Chondrocyte (in vitro differentiated cells): Measurements from ENCODE around the gene FBXL7. TPM values are rescaled to one million over a fixed set of nuclear protein-coding genes. Genes with fewer than 3 reads are reported as not detected.

Experiments used
- DNase-seq: peaks from one replicate; pipeline ENCODE4 v3.0.0; 2021; ENCODE audit warnings: mixed read lengths, low spot score
- H3K27ac Mint-ChIP-seq: one replicate; pipeline ENCODE4 v1.8.0; 2021; ENCODE audit warnings: mild to moderate bottlenecking, moderate library complexity, mixed read lengths; ENCODE audit not compliant: unreplicated experiment
- H3K27me3 Mint-ChIP-seq: 2 replicates; pipeline ENCODE4 v1.8.0; 2021; ENCODE audit warnings: low read depth, mixed read lengths
- H3K36me3 Mint-ChIP-seq: 2 replicates; pipeline ENCODE4 v1.8.0; 2021; ENCODE audit warnings: low read depth, mixed read lengths
- H3K4me1 Mint-ChIP-seq: 2 replicates; pipeline ENCODE4 v1.8.0; 2021; ENCODE audit warnings: low read depth, mild to moderate bottlenecking, mixed read lengths
- H3K4me3 Mint-ChIP-seq: one replicate; pipeline ENCODE4 v1.8.0; 2021; ENCODE audit warnings: mild to moderate bottlenecking, moderate library complexity, mixed read lengths; ENCODE audit not compliant: unreplicated experiment
- H3K9me3 Mint-ChIP-seq: 2 replicates; pipeline ENCODE4 v1.8.0; 2021; ENCODE audit warnings: low read depth, mixed read lengths
- total RNA-seq: library from RNA; stranded (reverse); gene quantifications from 3 replicates; pipeline ENCODE4 v1.2.1, GENCODE V29; 2021
- TF ChIP-seq, protein P1 (sequence below): fragments of 200-600 bp; sonication (generic); IDR thresholded peaks from 2 replicates; pipeline ENCODE4 v1.5.0; 2021; ENCODE audit warnings: antibody characterized with exemption, mild to moderate bottlenecking, moderate library complexity

Gene FBXL7
- total RNA-seq, 1 donor from 2014 or later = 32.6 TPM

DNA sequence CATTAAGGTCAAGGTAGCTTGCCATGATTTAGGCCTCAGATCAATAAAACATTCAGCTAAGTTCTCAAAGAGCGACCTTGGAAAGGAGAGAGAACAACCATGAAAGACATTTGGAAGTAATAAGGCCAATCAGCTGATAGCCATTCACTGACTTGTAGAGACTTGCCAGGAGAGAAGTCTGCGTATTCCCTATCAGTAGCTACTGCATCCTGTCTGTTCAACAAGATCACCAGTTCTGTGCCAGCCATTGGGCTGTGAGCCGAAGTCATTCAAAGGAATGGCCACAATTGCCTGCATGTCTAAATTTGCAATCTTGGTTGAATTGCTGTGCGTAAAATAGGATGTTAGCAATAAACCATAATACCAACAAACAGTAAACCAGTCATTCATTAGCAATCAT lies 219.8 kb downstream of the FBXL7 start:
- TF ChIP-seq, protein P1, sequence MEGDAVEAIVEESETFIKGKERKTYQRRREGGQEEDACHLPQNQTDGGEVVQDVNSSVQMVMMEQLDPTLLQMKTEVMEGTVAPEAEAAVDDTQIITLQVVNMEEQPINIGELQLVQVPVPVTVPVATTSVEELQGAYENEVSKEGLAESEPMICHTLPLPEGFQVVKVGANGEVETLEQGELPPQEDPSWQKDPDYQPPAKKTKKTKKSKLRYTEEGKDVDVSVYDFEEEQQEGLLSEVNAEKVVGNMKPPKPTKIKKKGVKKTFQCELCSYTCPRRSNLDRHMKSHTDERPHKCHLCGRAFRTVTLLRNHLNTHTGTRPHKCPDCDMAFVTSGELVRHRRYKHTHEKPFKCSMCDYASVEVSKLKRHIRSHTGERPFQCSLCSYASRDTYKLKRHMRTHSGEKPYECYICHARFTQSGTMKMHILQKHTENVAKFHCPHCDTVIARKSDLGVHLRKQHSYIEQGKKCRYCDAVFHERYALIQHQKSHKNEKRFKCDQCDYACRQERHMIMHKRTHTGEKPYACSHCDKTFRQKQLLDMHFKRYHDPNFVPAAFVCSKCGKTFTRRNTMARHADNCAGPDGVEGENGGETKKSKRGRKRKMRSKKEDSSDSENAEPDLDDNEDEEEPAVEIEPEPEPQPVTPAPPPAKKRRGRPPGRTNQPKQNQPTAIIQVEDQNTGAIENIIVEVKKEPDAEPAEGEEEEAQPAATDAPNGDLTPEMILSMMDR = no peak
- H3K4me3 Mint-ChIP-seq = no peak overlapping the region
- peaks cover 44% of the 10 kb centered on the region for H3K4me1 Mint-ChIP-seq
- DNase-seq = no peak
- no peaks in the 10 kb centered on the region for H3K36me3 Mint-ChIP-seq
- H3K9me3 Mint-ChIP-seq = peaks cover 2% of the 10 kb centered on the region
- H3K27ac Mint-ChIP-seq = no peak overlapping the region
- H3K27me3 Mint-ChIP-seq = no peaks in the 10 kb centered on the region

DNA sequence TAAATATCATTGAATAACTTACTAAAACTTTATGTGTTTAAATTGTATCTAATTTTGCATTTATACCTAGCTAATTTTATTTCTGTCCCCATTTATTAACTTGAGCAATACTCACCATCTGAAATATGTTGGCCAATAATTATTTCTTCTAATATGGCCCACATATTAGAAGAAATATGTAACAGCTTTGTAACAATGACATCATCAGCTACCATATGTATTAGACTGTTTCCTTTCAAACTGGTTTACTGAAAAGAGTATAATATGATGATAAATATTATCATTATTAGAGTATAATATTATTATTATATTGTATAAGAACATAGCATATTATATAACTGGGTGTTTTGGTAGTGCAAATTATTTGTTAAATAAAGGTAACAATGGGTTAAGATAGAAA lies 220.5 kb downstream of the FBXL7 start:
- no peak overlapping the region for H3K27ac Mint-ChIP-seq
- H3K4me1 Mint-ChIP-seq = peaks cover 44% of the 10 kb centered on the region
- H3K9me3 Mint-ChIP-seq = peaks cover 9% of the 10 kb centered on the region
- no peak for DNase-seq
- TF ChIP-seq, protein P1 = no peak
- no peaks in the 10 kb centered on the region for H3K27me3 Mint-ChIP-seq
- H3K4me3 Mint-ChIP-seq = no peak overlapping the region
- H3K36me3 Mint-ChIP-seq = no peaks in the 10 kb centered on the region

DNA sequence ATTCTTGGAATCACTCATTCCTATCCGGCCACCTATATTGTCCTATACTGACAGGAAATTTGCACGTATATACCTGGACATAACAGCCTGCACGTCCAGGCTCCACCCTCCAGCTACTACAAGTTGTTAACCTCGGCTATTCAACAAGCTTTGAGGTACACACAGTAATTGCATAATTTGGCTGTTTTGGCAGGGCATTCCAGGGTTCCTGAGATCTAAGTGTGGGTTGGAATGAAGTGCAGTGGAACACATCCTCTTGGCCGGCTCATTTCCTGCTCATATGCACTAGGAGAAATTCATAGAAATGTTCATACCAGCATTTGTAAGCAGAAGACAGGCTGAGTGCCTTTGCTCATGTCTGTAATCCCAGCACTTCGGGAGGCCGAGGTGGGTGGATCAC lies 222.3 kb downstream of the FBXL7 start:
- Mint-ChIP-seq H3K4me1 (peaks cover 32% of the 10 kb centered on the region), H3K27ac (no peak overlapping the region), H3K4me3 (no peak overlapping the region), H3K9me3 (peaks cover 17% of the 10 kb centered on the region), H3K27me3 (no peaks in the 10 kb centered on the region), H3K36me3 (peaks cover 2% of the 10 kb centered on the region)
- no peak for DNase-seq
- TF ChIP-seq, protein P1 = no peak

- TF ChIP-seq, protein P1 = no peak
- peaks cover 9% of the 10 kb centered on the region for H3K36me3 Mint-ChIP-seq
- no peaks in the 10 kb centered on the region for H3K27me3 Mint-ChIP-seq
- H3K27ac Mint-ChIP-seq = no peak overlapping the region
- DNase-seq = no peak
- H3K4me1 Mint-ChIP-seq = no peaks in the 10 kb centered on the region
- H3K9me3 Mint-ChIP-seq = peaks cover 30% of the 10 kb centered on the region
- H3K4me3 Mint-ChIP-seq = no peak overlapping the region
Observed at GRCh38 chr5:15727375-15727774, 227.4 kb downstream of the FBXL7 start.

- Mint-ChIP-seq H3K36me3 (peaks cover 9% of the 10 kb centered on the region), H3K4me3 (no peak overlapping the region), H3K4me1 (no peaks in the 10 kb centered on the region), H3K9me3 (peaks cover 30% of the 10 kb centered on the region), H3K27ac (no peak overlapping the region), H3K27me3 (no peaks in the 10 kb centered on the region)
- TF ChIP-seq, protein P1 = no peak
- no peak for DNase-seq
Observed at GRCh38 chr5:15728811-15729210, 228.8 kb downstream of the FBXL7 start.
